LoVo (cell line): ENCODE results near the gene SNX3.
A peak's percentile ranks its signal among the peaks of the same experiment; 100 is the strongest.

Source experiments
- DNase-seq: peaks from one replicate; pipeline ENCODE4 v3.0.0-alpha.2; 2016; ENCODE audit warnings: low spot score

Gene SNX3

DNA sequence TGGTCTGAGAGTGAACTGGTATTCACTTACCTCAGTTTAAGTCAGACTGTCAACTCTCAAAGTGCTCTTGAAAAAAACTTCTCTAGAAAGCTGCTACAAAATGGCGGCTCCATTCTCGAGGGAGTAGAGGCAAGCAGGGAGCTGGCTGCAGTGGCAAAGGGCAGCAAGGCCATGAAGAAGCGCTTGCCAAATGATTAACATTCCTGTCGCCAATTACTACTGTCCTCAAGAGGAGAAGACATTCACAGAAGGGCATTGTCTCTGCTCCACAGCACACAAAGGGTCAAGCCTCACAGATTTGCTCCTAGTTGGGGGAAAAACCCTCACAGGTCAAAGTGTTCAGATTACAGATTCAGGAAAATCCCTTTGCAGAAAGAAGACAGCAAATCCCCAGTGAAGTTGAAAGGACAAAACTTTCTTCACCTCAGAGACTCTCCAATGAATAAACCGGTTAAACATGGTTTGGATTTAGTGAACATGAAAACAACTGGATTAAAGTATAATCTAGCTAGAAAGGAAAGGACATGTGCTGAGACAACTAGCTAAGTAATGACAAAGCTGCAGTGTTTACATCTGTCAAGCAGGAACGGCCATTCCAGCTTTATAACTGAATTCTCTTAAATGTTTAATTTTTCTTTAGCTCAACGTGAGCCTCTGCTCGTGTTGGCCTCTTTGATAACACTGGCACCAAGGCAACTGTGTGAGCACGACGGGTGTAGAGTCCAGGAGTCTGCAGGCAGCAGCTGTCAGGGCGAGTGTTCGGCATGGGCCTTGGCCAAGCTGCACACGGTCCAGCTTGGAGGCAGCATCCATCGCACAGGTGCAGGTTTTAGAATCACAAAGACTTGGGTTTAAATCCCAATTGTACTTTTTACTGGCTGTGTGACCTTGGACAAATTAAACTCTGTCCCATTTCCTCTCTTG is 57.4 kb downstream of the SNX3 start:
- DNase-seq, result no peak

DNA sequence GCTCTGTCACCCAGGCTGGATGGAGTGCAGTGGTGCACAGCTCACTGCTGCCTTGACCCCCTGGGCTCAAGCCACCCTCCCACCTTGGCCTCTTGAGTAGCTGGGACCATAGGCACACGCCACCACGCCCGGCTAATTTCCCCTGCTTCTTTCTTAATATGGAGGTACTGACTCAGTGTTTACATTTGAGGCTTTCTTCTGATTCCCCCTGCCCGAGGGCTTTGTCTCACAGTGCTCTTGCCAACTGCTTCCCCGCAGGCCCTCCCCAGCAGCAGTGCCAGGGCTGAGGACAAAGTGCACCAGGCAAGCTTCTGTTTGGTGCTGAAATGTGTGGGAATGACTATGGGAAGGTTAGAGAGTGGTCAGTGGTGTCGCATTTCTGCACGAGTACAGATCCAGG is 60.2 kb downstream of the SNX3 start:
- DNase-seq, result peak; percentile 58

GRCh38 chr6:108200186-108200585 is 60.7 kb downstream of the SNX3 start:
- no peak for DNase-seq

DNA sequence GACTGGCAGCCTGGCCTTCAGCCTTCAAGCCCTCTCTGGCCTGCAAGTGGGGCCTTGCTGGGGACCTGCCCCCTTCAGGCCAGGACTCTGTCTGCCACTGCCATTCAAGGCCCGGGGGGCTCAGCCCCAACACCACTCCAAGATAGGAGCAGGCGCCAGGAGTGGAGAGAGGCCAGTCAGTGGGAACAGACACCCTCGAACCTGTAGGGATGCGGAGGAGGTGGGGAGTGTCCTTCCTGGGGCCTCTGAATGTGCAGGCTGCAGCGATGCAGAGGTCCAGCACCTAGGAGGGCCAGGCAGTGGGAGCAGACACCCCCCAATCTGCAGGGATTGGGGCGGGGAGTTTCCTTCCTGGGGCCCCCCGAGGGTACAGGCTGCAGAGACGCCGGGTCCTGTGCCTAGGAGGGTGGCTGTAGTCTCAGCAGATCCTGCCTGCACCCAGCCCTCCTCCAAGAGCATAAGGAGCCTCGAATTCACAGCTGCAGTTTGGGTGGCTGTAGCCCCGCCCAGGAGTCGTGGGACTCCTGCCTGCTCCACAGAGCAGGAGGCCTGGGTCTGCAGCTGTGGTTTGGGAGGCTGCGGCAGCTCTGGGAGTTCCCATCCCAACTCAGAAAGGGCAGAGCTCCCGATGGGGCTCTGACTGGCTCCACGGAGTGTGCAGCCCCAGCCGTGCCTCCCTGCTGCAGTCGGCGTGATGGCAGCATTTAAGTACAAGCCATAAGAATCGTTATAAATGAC is 61.9 kb downstream of the SNX3 start:
- DNase-seq, result no peak

DNA sequence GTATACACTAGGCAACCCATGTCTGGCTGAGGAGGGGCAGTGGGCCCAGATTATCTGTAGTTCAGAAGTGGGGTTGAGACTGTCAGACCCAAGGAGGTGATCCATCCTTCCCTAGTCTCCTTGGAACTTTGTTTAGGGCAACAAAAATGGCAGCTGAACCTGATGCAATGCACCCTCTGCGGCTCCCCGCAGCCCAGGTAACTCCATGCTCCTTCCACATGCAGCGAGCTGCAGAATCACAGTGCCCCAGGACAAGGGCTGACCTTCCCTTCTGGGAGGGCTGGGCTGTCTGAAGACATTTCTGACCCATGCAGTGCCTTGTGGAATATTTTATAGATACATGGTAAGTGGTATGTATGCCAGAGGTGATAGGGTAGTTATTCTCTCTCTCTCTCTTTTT is 65.6 kb downstream of the SNX3 start:
- DNase-seq, result no peak

GRCh38 chr6:108194503-108194902 is 66.3 kb downstream of the SNX3 start:
- no peak for DNase-seq

DNA sequence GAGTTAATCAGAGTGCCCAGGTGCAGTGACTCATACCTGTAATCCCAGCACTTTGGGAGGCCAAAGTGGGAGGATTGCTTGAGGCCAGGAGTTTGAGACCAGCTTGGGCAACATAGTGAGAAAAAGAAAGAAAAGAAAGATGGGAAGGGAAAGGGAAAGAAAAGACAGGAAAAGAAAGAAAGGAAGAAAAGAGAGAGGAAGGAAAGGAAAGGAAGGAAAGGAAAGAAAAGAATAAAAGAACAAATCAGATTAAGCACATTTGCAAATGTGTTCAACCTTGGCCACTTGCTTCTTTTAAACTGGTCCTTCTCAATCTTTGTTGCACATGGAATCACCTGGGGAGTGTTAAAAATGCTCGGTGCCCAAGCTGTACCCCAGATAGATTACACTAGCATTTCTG is 67.0 kb downstream of the SNX3 start:
- no peak for DNase-seq

- DNase-seq, result no peak
Observed at GRCh38 chr6:108193131-108193530, 67.7 kb downstream of the SNX3 start.

DNA sequence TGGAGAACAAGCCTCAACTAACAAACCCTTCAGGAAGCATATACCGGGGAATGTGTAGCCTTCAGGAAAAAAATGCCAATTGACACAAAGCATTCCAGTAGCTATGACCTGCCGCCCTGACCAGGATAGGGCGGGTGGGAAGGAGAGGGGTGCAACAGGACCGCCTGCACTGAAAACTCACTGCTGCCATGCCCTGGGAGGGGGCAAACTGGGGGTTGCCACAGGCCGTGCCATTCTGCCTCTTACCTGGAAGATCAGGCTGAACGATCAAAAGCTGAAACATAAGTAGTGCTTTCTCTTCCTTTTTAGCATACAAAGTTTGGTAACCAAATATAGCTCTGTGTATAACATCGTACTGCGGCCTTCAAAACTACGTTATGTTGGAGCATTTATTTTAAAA is 73.3 kb downstream of the SNX3 start:
- DNase-seq, result no peak

- DNase-seq, result peak; percentile 31
Observed at GRCh38 chr6:108186226-108186625, 74.6 kb downstream of the SNX3 start.

- DNase-seq, result no peak
Observed at GRCh38 chr6:108180776-108181175, 80.1 kb downstream of the SNX3 start.

DNA sequence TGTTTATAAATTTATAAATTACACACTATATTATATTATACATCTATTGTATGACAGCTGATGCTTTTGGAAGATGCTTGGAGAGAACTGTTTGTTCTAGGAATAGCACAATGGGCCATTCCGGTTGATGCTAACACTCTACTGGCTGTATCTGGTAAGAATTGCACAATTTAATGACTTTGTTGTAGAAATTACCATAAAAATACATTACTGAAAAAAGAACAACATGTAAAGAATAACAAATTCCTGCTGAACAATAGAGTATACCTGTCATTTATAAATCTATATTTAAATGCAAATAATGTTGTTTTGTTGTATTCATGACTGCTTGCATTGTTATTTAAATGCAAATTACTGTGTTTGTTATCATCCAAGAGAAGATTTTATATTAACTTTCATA is 80.6 kb downstream of the SNX3 start:
- DNase-seq, result no peak

DNA sequence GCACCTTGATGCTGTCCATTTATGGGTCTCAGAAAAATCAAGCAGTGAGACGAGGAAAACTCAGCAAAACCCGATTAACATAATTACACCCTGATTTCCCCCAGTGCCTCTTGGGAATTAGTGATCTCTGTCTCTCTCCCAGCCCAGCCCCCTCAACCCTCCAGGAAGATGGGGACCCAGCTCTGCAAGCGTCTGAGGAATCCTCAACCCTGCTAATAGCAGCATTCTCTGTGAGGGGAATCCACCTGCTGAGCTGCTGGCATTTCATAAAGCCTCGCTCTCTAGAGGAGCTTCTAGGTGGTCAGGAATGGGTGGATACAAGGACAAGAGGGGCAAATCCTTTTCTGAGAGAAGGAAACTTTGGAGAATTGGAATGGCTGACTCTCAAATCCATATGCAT is 81.1 kb downstream of the SNX3 start:
- no peak for DNase-seq

GRCh38 chr6:108176281-108177089 is 84.4 kb downstream of the SNX3 start:
- no peak for DNase-seq

GRCh38 chr6:108175592-108176279 is 85.1 kb downstream of the SNX3 start:
- no peak for DNase-seq

DNA sequence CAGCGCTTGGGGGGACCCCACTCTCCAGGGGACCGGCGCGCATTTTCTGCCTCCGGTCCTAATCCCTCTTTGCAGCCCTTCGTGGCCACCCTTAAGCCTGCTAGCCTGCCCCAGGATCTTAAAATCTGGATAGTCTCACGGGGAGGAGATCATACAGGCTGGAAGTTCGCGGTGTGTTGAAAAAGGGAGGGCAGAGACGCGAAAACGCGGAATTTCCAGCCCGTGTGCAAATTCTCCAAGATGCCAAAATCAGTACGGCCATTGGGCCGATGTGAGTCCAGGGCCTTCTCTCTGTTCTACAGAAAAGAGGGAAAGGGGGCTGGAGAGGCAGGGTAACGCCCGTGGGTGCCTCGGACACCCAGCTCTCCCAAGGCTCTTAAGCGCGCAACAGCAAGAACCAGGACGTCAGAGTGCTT is 85.7 kb downstream of the SNX3 start:
- no peak for DNase-seq

- DNase-seq, result no peak
Observed at GRCh38 chr6:108174371-108175175, 86.3 kb downstream of the SNX3 start.

DNA sequence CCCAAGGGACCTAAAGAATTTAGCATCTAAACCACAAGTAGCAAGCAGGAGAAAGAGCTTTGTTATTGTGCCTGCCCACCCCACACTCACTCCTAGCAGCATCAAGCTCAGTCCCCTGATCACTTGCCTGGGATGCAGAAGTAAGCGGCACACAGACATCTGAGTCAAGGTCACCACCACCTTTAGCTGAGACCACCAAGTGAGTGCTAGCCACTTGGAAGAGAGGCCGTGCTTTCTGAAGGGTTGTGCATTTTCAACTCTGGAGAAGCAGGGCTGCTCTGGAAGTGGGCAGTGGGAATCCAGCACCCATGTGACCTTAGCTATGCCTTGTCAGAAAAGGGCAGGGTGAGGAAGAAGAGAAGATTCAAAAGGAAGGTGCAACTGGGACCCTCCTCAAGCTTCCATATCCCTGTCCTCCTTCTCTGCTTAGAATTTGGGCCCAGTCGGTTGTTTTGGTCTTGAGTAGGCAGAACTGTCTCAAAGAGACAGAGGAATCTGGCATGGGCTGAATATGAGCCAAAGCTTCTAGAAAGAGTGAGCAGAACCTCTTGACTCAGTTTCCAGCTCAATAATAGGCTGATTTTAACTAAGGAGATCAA is 88.8 kb downstream of the SNX3 start:
- no peak for DNase-seq

- DNase-seq, result no peak
Observed at GRCh38 chr6:108171291-108171917, 89.4 kb downstream of the SNX3 start.
